Measurements from ENCODE around the gene SELENOW. TPM values are rescaled to one million over a fixed set of nuclear protein-coding genes. Genes with fewer than 3 reads are reported as not detected.
"Not testable (repeated sequence)": the region's sequence is repeated elsewhere in the genome, so short reads cannot be mapped to it uniquely, and the experiment has no call there.

SELENOW gene
- total and polyA plus RNA-seq, 4 donors, result 319 to 1,551 (median 758) TPM

DNA sequence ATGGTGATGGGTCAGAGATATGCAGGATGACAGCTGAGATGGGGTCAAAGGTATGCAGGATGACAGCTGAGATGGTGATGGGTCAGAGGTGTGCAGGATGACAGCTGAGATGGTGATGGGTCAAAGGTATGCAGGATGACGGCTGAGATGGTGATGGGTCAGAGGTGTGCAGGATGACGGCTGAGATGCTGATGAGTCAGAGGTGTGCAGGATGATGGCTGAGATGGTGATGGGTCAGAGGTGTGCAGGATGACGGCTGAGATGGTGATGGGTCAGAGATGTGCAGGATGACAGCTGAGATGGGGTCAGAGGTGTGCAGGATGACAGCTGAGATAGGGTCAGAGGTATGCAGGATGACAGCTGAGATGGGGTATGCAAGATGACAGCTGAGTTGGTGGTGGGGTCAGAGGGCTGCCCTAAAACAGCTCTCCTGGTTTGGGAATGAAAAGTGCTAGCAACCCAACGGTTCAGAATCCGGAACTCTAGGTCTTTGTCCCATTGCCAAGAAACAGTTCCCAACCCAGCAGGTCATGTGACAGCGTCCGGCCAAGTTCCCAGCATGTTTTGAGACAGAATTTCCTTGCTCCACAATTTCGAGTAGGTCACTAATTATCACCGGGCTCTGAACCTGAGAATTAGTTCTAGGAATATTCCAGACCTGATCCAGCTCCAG lies 3.2 kb downstream of the SELENOW start:
- peak overlapping the region in 1 of 2 donors; percentile 46 for H3K27ac ChIP-seq (ENCODE audit: low read depth in 1 of 2, low read length in 2 of 2)
- 29 to 30% methylated on average over 9 of the region's 9 CpGs for WGBS, 2 donors
- ATAC-seq (ENCODE audit: low FRiP score) (no peak), DNase-seq (peak in 1 of 2 donors; percentile 69)
- H3K27me3 ChIP-seq (ENCODE audit: control insufficient read depth in 1 of 2, insufficient read depth in 2 of 2, low read length in 1 of 2), result peaks cover 0 to 1% of the 10 kb centered on the region in 2 donors
- peaks cover 0 to 2% of the 10 kb centered on the region in 2 donors for H3K4me1 ChIP-seq (ENCODE audit: control insufficient read depth in 1 of 2, insufficient read depth in 2 of 2, low read length in 2 of 2)
- no peak overlapping the region for H3K4me3 ChIP-seq (ENCODE audit: low read length in 2 of 2)
- intact Hi-C loops (cut with DNase I), result loop anchor here in 1 of 2 donors (10.0 kb wide), 1 partner anchor 67 kb away; the partner anchor contains the start of gene EHD2
- H3K36me3 ChIP-seq (ENCODE audit: control insufficient read depth in 1 of 2, insufficient read depth in 2 of 2, low read length in 1 of 2), result peaks cover 0 to 5% of the 10 kb centered on the region in 2 donors
- no peaks in the 10 kb centered on the region for H3K9me3 ChIP-seq (ENCODE audit: control insufficient read depth, low read length)

DNA sequence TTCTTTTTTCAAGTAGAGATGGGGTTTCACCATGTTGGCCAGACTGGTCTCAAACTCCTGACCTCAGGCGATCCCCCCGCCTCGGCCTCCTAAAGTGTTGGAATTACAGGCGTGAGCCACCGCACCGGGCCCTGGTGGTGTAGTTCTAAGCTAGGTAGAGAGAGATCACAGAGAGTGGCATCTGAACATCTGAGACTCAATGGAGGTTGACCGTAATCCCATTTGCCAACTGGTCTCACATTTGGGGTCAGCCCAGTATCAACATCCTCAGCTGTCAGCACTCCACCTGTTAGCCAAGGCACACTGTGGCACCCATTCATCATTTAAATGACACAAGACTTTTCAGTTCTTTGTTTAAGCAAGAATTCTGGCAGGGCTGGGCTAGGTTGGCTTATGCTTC lies 8.1 kb downstream of the SELENOW start:
- Histone ChIP-seq H3K4me1 (ENCODE audit: control insufficient read depth in 1 of 2, insufficient read depth in 2 of 2, low read length in 2 of 2) (peaks cover 0 to 5% of the 10 kb centered on the region in 2 donors), H3K27ac (ENCODE audit: low read depth in 1 of 2, low read length in 2 of 2) (peak overlapping the region in 1 of 2 donors; percentile 3), H3K27me3 (ENCODE audit: control insufficient read depth in 1 of 2, insufficient read depth in 2 of 2, low read length in 1 of 2) (no peaks in the 10 kb centered on the region), H3K4me3 (ENCODE audit: low read length in 2 of 2) (no peak overlapping the region), H3K9me3 (ENCODE audit: control insufficient read depth, low read length) (no peaks in the 10 kb centered on the region), H3K36me3 (ENCODE audit: control insufficient read depth in 1 of 2, insufficient read depth in 2 of 2, low read length in 1 of 2) (peaks cover 0 to under 1% of the 10 kb centered on the region in 2 donors)
- WGBS, 2 donors, result 41 to 47% methylated on average over 7 of the region's 7 CpGs
- intact Hi-C loops (cut with DNase I), result loop anchor here in 1 of 2 donors (10.0 kb wide), 1 partner anchor 72 kb away; the partner anchor contains the start of gene EHD2
- DNase-seq, result no peak
- ATAC-seq (ENCODE audit: low FRiP score), result no peak

DNA sequence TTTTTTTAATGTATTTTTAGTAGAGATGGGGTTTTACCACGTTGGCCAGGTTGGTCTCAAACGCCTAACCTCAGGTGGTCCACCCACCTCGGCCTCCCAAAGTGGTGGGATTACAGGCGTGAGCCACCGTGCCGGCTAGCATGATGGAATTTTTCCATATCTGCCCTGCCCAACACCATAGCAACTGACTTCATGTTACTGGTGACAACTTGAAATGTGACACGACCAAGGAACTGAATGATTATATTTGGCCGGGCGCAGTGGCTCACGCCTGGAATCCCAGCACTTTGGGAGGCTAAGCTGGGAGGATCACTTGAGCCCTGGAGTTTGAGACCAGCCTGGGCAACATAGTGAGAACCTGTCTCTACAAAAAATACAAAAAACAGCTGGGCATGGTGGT lies 8.8 kb downstream of the SELENOW start:
- not testable (repeated sequence) for H3K9me3 ChIP-seq (ENCODE audit: control insufficient read depth, low read length); H3K4me1 ChIP-seq (ENCODE audit: control insufficient read depth in 1 of 2, insufficient read depth in 2 of 2, low read length in 2 of 2); DNase-seq; ATAC-seq (ENCODE audit: low FRiP score); H3K4me3 ChIP-seq (ENCODE audit: low read length in 2 of 2); H3K27me3 ChIP-seq (ENCODE audit: control insufficient read depth in 1 of 2, insufficient read depth in 2 of 2, low read length in 1 of 2); H3K36me3 ChIP-seq (ENCODE audit: control insufficient read depth in 1 of 2, insufficient read depth in 2 of 2, low read length in 1 of 2); H3K27ac ChIP-seq (ENCODE audit: low read depth in 1 of 2, low read length in 2 of 2)
- 9 to 13% methylated on average over 10 of the region's 10 CpGs for WGBS, 2 donors
- intact Hi-C loops (cut with DNase I), result loop anchor here in 1 of 2 donors (10.0 kb wide), 1 partner anchor 73 kb away; the partner anchor contains the start of gene EHD2

DNA sequence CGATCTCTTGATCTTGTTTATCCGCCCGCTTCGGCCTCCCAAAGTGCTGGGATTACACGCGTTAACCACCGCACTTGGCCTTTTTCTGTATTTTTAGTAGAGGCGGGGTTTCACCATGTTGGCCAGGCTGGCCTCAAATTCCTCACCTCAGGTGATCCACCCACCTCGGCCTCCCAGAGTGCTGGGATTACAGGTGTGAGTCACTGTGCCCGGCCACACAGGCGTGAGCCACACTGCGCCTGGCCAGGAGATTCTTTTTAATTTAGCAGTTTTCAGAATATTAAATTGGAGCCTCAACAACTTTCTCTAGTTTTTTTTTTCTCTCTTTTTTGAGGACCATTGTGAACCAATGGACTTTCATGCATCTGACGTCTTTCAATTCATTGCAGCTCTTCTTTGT lies 11.3 kb downstream of the SELENOW start:
- intact Hi-C loops (cut with DNase I), result loop anchor here (2.0 to 10.0 kb wide), 3 partner anchors 23 to 77 kb away; partner anchors contain the start of gene EHD2 (in 2 of the 2)
- H3K27ac ChIP-seq (ENCODE audit: low read depth in 1 of 2, low read length in 2 of 2); DNase-seq; H3K9me3 ChIP-seq (ENCODE audit: control insufficient read depth, low read length); H3K36me3 ChIP-seq (ENCODE audit: control insufficient read depth in 1 of 2, insufficient read depth in 2 of 2, low read length in 1 of 2); H3K4me1 ChIP-seq (ENCODE audit: control insufficient read depth in 1 of 2, insufficient read depth in 2 of 2, low read length in 2 of 2); ATAC-seq (ENCODE audit: low FRiP score); H3K4me3 ChIP-seq (ENCODE audit: low read length in 2 of 2); H3K27me3 ChIP-seq (ENCODE audit: control insufficient read depth in 1 of 2, insufficient read depth in 2 of 2, low read length in 1 of 2): not testable (repeated sequence)
- WGBS, 2 donors, result 92 to 93% methylated on average over 13 of the region's 13 CpGs

DNA sequence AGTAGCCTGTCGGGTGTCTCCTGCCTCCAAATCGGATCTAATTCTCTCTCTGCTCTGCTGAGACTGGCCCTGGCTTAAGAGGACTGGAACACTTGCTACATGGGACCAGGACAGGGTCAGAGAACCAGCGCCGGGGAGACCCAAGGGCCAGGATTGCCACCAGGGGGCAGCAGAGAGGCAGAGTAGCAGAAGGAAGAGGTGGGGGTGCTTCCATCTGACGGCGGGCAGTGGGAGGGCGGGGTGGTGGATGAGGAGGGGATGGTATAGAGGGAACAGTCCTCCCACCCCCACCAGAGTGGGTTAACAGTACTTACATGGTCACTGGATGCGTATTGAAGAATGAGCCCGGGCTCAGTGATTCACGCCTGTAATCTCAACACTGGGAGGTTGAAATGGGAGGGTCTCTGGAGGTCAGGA lies 11.9 kb downstream of the SELENOW start:
- Histone ChIP-seq H3K27ac (ENCODE audit: low read depth in 1 of 2, low read length in 2 of 2) (no peak overlapping the region), H3K4me3 (ENCODE audit: low read length in 2 of 2) (no peak overlapping the region), H3K27me3 (ENCODE audit: control insufficient read depth in 1 of 2, insufficient read depth in 2 of 2, low read length in 1 of 2) (no peaks in the 10 kb centered on the region), H3K36me3 (ENCODE audit: control insufficient read depth in 1 of 2, insufficient read depth in 2 of 2, low read length in 1 of 2) (no peaks in the 10 kb centered on the region), H3K9me3 (ENCODE audit: control insufficient read depth, low read length) (no peaks in the 10 kb centered on the region), H3K4me1 (ENCODE audit: control insufficient read depth in 1 of 2, insufficient read depth in 2 of 2, low read length in 2 of 2) (peaks cover 0 to 3% of the 10 kb centered on the region in 2 donors)
- intact Hi-C loops (cut with DNase I), result no loop called here
- ATAC-seq (ENCODE audit: low FRiP score), result peak; percentile 84
- DNase-seq, result peak; percentile 85 to 97
- WGBS, 2 donors, result 14 to 18% methylated on average over 10 of the region's 10 CpGs

DNA sequence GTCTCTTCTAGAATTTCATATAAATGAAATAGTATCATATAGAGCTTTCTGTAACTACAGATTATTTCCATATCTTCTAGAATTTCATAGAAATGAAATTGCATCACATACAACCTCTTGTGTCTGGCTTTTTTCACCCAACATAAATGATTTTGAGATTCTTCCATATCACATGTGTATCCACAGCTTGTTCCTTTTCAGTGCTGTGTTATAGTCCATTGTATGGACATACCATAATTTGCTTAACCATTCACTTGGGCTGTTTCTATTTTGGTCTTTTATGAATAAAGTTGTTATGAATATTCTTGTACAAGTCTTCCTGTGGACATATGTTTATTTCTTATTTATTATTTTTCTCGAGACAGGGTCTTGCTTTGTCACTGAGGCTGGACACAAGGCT lies 14.1 kb downstream of the SELENOW start:
- no peak overlapping the region for H3K27ac ChIP-seq (ENCODE audit: low read depth in 1 of 2, low read length in 2 of 2)
- no peaks in the 10 kb centered on the region for H3K4me1 ChIP-seq (ENCODE audit: control insufficient read depth in 1 of 2, insufficient read depth in 2 of 2, low read length in 2 of 2)
- 96 to 99% methylated on average over 1 of the region's 1 CpG for WGBS, 2 donors
- no peaks in the 10 kb centered on the region for H3K27me3 ChIP-seq (ENCODE audit: control insufficient read depth in 1 of 2, insufficient read depth in 2 of 2, low read length in 1 of 2)
- no peak for ATAC-seq (ENCODE audit: low FRiP score)
- H3K36me3 ChIP-seq (ENCODE audit: control insufficient read depth in 1 of 2, insufficient read depth in 2 of 2, low read length in 1 of 2), result no peaks in the 10 kb centered on the region
- H3K9me3 ChIP-seq (ENCODE audit: control insufficient read depth, low read length), result no peaks in the 10 kb centered on the region
- no peak overlapping the region for H3K4me3 ChIP-seq (ENCODE audit: low read length in 2 of 2)
- intact Hi-C loops (cut with DNase I), result no loop called here
- no peak for DNase-seq

DNA sequence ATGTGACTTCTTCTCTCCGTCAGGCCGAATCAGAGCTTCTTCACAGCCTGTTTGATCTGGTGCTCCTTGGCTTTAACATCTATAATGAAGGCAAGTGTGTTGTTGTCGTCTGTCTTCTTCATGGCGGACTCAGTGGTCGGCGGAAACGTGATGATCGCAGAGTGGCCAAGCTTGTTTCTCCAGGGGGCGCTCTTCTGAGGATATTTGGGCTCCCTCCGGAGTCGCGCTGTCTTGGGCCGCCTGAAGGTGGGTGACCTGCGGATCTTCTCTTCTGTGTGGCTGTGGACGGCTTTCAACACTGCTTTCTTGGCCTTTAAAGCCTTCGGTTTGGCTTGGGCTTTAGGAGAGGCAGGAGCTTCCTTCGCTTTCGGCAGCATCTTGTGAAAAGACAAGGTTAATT lies 16.0 kb downstream of the SELENOW start:
- H3K4me1 ChIP-seq (ENCODE audit: control insufficient read depth in 1 of 2, insufficient read depth in 2 of 2, low read length in 2 of 2), result no peaks in the 10 kb centered on the region
- WGBS, 2 donors, result 84 to 85% methylated on average over 18 of the region's 18 CpGs
- no peak for DNase-seq
- no peaks in the 10 kb centered on the region for H3K36me3 ChIP-seq (ENCODE audit: control insufficient read depth in 1 of 2, insufficient read depth in 2 of 2, low read length in 1 of 2)
- H3K9me3 ChIP-seq (ENCODE audit: control insufficient read depth, low read length), result no peaks in the 10 kb centered on the region
- no peak overlapping the region for H3K27ac ChIP-seq (ENCODE audit: low read depth in 1 of 2, low read length in 2 of 2)
- H3K27me3 ChIP-seq (ENCODE audit: control insufficient read depth in 1 of 2, insufficient read depth in 2 of 2, low read length in 1 of 2), result no peaks in the 10 kb centered on the region
- ATAC-seq (ENCODE audit: low FRiP score), result no peak
- H3K4me3 ChIP-seq (ENCODE audit: low read length in 2 of 2), result no peak overlapping the region
- intact Hi-C loops (cut with DNase I), result no loop called here

DNA sequence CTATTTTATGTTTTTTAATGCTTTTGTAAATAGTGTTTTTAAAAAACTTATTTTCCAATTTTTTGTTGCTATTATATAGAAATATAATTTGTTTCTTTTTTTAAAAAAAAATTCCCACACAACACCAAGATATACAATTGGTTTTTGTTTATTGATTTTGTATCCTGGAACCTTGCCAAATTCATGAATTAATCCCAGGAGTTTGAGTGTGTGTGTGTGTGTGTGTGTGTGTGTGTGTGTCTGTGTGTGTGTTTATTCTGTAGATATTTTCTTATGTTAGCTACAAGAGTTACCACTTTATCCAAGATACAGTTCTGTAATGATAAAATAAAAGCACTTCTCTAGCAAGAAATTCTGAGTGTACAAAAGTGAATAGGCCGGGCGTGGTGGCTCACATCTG lies 18.3 kb downstream of the SELENOW start:
- Histone ChIP-seq H3K4me1 (ENCODE audit: control insufficient read depth in 1 of 2, insufficient read depth in 2 of 2, low read length in 2 of 2) (no peaks in the 10 kb centered on the region), H3K9me3 (ENCODE audit: control insufficient read depth, low read length) (no peaks in the 10 kb centered on the region), H3K27me3 (ENCODE audit: control insufficient read depth in 1 of 2, insufficient read depth in 2 of 2, low read length in 1 of 2) (no peaks in the 10 kb centered on the region), H3K27ac (ENCODE audit: low read depth in 1 of 2, low read length in 2 of 2) (no peak overlapping the region), H3K36me3 (ENCODE audit: control insufficient read depth in 1 of 2, insufficient read depth in 2 of 2, low read length in 1 of 2) (no peaks in the 10 kb centered on the region), H3K4me3 (ENCODE audit: low read length in 2 of 2) (no peak overlapping the region)
- 88 to 89% methylated on average over 2 of the region's 2 CpGs for WGBS, 2 donors
- intact Hi-C loops (cut with DNase I), result no loop called here
- ATAC-seq (ENCODE audit: low FRiP score) (no peak), DNase-seq (no peak)

Measured in aorta (tissue), 5 donors.